IPS-20b (cell line): ENCODE results near the gene CHRNB2.

Experiments
- H3K27ac ChIP-seq: one replicate; pipeline ENCODE4 v1.5.1; 2013; ENCODE audit warnings: low read length
- H3K27me3 ChIP-seq: 2 replicates; pipeline ENCODE4 v1.6.1; 2013; ENCODE audit warnings: mild to moderate bottlenecking, low read length, inconsistent platforms; ENCODE audit not compliant: insufficient read depth
- H3K36me3 ChIP-seq: 2 replicates; pipeline ENCODE4 v1.6.1; 2013; ENCODE audit warnings: low read depth, mild to moderate bottlenecking, inconsistent platforms, low read length, moderate library complexity; ENCODE audit not compliant: insufficient read depth
- H3K4me1 ChIP-seq: 2 replicates; pipeline ENCODE4 v1.6.1; 2013; ENCODE audit warnings: mild to moderate bottlenecking, control low read depth, inconsistent platforms, low read length, moderate library complexity; ENCODE audit not compliant: insufficient read depth
- H3K4me3 ChIP-seq: 2 replicates; pipeline ENCODE4 v1.5.1; 2013; ENCODE audit warnings: mild to moderate bottlenecking, low read length, inconsistent platforms
- H3K9ac ChIP-seq: 2 replicates; pipeline ENCODE4 v1.6.1; 2013; ENCODE audit warnings: low read depth, mild to moderate bottlenecking, inconsistent platforms, low read length, moderate library complexity
- H3K9me3 ChIP-seq: 2 replicates; pipeline ENCODE4 v1.6.1; 2013; ENCODE audit warnings: mild to moderate bottlenecking, low read depth, low read length, inconsistent platforms; ENCODE audit not compliant: insufficient read depth

The CHRNB2 gene

DNA sequence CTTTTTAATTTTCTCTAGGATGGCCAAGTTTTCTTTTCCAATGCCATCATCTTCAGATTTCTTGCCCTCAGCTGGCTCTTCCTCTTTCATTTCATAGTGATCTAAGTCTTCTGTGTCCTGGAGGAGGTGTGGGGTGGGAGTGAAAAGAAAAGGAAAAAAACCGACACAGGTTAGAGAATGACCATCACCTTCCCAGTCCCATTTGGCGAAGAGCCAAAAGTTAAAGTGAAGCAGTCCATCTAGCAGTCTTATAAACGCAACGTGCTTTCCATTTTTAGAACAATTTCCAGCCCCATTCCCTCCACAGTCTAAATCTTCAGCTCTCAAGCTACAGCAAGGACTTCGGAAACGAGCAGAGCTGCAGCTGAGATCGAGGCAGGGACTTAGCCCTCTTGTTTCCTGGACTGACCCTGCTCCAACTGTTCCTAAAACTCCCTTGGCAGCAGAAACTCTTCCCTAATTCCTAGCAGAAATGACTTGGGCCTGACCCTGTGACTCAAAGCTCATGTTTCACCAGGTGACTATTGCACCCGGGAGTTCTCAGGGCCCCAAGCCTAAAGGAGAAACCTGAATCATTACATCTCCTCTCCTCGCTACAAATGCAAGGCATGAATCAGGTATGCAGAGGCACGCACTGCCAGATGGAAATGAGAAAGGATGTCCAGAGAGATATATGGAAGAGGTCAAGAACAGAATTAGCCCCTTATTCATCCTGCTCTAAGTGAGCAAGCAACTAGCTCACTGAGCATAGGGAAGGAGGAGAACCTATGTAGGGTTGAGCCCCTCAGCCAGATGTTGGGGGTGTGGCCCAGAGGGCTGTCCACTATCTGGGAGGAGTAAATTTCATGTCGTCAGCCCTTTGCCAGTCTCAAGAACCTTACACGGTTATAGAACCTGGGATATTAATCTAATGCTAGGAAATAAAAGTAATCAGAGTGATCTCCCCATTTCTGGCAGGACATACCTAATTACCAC lies 14.2 kb upstream of the CHRNB2 start:
- no peaks in the 10 kb centered on the region for H3K9me3 ChIP-seq
- H3K27ac ChIP-seq, result no peak overlapping the region
- H3K9ac ChIP-seq, result no peak overlapping the region
- H3K27me3 ChIP-seq, result no peaks in the 10 kb centered on the region
- peaks cover 14% of the 10 kb centered on the region for H3K4me1 ChIP-seq
- no peak overlapping the region for H3K4me3 ChIP-seq
- H3K36me3 ChIP-seq, result peaks cover 80% of the 10 kb centered on the region

DNA sequence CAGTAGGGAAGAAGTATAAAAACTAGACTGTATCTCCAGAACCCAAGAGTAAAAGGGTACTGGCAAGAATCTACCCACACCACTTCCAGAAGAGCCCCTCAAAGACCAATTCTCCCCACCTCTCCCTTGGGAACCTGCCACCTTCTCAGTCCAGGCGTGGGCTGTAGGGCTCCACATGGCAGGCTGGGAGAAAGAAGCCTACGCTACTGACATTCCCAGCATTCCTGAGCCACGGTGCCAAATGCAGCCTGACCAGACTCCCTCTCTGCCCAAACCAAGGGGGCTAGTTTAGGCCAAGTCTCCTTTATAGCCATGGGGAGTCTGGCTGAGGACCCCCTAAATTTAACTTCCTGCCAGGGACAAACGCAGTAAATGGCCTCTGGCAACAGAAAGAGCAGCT lies 11.2 kb upstream of the CHRNB2 start:
- no peak overlapping the region for H3K27ac ChIP-seq
- peak overlapping the region; percentile 88; the same call in 1 of the 2 replicates for H3K9ac ChIP-seq
- H3K27me3 ChIP-seq, result no peaks in the 10 kb centered on the region
- peaks cover 49% of the 10 kb centered on the region for H3K36me3 ChIP-seq
- peaks cover 14% of the 10 kb centered on the region for H3K4me1 ChIP-seq
- peak overlapping the region; percentile 91 for H3K4me3 ChIP-seq
- no peaks in the 10 kb centered on the region for H3K9me3 ChIP-seq

DNA sequence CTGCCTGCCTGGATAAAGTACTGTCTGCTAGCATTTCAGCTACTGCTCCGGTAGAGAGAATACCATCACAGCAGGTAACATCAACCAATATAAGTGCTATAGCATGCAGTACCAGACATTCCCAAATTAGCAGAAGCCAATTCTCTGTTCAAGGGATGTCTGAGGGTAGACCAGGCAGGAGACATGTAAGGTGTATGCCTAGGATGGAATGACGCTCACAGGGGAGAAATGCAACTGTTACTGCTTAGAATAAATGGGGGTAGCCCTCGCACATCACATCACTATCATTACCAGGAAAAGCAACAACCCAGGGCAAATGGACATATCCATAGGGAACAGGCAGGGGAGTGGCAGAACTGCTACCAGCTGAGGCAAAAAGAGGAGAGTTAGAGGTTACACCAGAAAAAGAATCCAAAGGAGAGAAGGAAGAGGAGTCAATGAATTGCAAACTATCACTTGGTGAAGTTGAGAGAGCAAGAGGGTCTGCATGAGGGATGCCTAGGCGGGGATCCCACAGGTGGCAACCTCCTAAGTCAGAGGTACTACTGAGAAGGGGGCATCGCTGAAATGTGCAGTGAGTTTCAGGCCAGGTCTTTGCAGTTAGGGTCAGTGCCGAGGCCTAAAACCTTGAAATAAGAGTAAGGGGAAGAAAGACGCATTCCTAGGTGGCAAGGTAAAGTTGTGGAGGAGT lies 10.2 kb upstream of the CHRNB2 start:
- Histone ChIP-seq H3K9me3 (no peaks in the 10 kb centered on the region), H3K4me1 (peaks cover 14% of the 10 kb centered on the region), H3K4me3 (peak overlapping the region; percentile 91), H3K9ac (peak overlapping the region; percentile 88), H3K27me3 (no peaks in the 10 kb centered on the region), H3K36me3 (peaks cover 39% of the 10 kb centered on the region), H3K27ac (peak overlapping the region; percentile 80)

DNA sequence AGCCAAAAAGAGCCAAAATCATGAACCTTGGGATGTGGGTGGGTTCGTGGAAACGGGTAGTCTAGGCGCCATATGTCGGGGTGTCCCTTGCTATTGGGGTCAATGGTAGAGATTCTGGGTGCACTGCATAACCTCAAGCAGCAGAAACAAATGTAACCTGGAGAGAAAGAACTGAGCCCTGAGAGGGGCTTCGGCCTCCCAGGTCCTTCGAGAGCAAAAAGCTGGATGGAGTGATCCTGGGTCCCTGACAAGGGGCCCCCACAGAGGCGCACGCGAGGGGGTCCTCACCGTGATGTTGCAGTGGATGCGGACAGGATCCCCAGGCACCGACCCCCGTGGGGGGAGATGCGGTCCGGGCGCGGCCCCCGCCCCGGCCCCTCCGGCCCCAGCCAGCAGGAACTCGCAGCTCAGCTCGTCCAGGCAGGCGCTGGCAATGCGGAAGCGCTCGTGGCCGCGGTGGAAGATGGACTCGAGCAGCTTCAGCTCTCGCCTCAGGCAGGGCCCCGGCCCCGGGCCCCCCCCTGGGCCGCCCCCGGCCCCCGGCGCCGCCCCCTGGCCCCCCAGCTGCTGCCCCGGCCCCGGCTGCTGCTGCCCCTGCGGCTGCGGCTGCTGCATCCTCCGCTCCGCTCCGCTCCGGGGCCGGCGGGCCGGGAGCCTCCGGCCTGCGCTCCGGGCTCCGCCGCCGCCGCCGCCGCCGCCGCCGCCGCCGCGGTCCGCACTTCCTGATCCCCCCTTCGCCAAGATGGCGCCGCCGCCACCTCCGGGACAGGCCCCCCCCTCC lies 9.4 kb upstream of the CHRNB2 start, which contains the start of gene UBE2Q1:
Gene UBE2Q1 (minus strand): TSS at position 724 of the 781 bp plus-strand sequence. CDS start 109 bp downstream, at position 615.
- H3K36me3 ChIP-seq, result peaks cover 32% of the 10 kb centered on the region
- no peaks in the 10 kb centered on the region for H3K27me3 ChIP-seq
- peak within 1 kb of the TSS; percentile 91 for H3K4me3 ChIP-seq
- peak within 1 kb of the TSS; percentile 80 for H3K27ac ChIP-seq
- no peaks in the 10 kb centered on the region for H3K9me3 ChIP-seq
- peak within 1 kb of the TSS; percentile 88 for H3K9ac ChIP-seq
- H3K4me1 ChIP-seq, result peaks cover 14% of the 10 kb centered on the region

DNA sequence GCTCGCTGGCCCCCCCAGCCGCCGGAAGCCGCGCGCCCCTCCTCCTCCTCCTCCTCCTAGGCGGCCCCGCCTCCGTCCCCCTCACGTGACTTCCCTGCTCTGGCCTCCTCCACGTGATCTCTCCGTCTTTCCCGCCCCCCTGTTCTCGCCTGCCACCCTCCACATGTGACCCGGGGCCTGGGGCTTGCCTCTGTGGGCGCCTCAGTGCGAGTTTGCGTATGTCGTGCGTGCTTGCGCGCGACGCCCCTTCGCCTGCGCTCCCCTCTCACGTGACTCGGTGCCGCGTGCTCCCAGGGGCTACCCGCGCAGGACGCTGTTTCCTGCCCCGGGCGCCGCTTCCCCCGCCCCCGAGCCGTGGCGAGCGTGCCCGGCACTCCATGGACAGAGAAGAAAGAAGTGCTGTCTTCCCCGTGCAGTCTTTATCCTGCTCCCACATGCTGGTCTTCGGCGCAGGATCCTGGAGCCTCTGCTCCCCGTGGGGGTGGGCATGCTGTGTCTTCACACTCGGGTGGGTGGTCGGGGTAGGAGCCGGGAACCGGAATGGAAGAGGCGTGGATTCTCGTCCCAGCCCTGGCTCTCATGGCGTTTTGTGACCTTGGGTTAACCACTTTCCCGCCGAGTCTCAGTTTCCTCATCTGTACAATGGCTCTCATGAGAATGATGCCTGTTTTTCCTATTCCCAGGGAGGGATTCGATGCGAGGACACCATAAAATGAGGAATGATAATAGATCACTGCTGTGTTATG lies 8.7 kb upstream of the CHRNB2 start:
- H3K9me3 ChIP-seq, result no peaks in the 10 kb centered on the region
- no peaks in the 10 kb centered on the region for H3K27me3 ChIP-seq
- H3K4me3 ChIP-seq, result peak overlapping the region; percentile 61
- H3K27ac ChIP-seq, result no peak overlapping the region
- H3K9ac ChIP-seq, result peak overlapping the region; percentile 66; the same call in 1 of the 2 replicates
- peaks cover 24% of the 10 kb centered on the region for H3K36me3 ChIP-seq
- peaks cover 14% of the 10 kb centered on the region for H3K4me1 ChIP-seq

DNA sequence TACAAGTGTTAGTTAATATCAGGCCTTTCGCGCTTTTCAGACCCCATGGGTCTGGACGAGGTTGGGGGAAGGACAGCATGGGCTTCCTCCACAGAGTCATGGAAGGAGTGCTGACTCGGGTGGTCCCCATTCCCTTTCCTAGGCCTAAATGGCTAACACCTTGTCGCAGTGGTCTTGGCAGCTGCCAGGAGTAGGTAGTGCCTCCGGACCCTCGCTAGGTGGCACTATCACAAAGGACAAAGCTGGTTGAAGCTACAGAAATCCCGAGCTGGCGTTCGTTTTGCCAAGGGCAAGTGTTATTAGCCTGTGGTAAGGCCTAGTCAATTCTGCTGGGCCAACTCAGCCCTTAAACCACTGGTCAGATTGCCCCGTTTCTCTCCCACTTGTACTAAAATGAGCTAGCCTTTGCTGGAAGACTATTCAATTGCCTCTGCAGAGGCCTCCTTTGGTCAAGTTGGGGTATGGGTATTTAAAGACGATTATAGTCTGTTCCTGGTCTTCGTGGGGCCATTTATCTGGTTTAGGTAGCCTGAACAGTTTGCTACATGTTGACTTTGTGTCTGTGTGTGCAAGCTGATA lies 8.0 kb upstream of the CHRNB2 start:
- H3K4me3 ChIP-seq, result peak overlapping the region; percentile 61
- H3K27ac ChIP-seq, result no peak overlapping the region
- H3K9ac ChIP-seq, result peak overlapping the region; percentile 66; the same call in 1 of the 2 replicates

DNA sequence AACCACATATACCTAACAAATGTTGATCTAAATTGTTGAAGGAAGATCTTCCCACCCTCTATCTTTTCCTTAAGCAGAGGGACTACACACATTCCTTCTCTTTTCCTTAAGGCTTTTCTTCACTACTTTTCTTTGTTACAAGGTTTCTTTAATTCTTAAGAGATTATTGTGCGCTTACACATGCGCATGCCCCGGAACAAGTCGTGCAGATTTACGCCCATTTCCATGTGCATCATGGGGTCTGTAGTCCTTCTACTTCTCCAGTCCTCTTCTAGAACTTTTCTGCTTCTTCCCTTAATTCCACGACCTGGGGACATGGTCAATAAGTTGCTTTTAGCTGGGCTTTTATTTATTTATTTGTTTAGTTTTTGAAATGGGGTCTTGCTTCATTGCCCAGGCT lies 1.7 kb upstream of the CHRNB2 start:
- H3K4me1 ChIP-seq, result peaks cover 9% of the 10 kb centered on the region; the same call in 1 of the 2 replicates
- H3K9ac ChIP-seq, result no peak overlapping the region
- H3K4me3 ChIP-seq, result no peak overlapping the region
- H3K27me3 ChIP-seq, result peaks cover 40% of the 10 kb centered on the region
- H3K27ac ChIP-seq, result no peak overlapping the region
- H3K36me3 ChIP-seq, result no peaks in the 10 kb centered on the region
- no peaks in the 10 kb centered on the region for H3K9me3 ChIP-seq

More for the DNA sequence above, 8.0 kb upstream of the CHRNB2 start:
- Histone ChIP-seq H3K4me1 (peaks cover 14% of the 10 kb centered on the region), H3K9me3 (no peaks in the 10 kb centered on the region), H3K27me3 (no peaks in the 10 kb centered on the region), H3K36me3 (peaks cover 18% of the 10 kb centered on the region)

DNA sequence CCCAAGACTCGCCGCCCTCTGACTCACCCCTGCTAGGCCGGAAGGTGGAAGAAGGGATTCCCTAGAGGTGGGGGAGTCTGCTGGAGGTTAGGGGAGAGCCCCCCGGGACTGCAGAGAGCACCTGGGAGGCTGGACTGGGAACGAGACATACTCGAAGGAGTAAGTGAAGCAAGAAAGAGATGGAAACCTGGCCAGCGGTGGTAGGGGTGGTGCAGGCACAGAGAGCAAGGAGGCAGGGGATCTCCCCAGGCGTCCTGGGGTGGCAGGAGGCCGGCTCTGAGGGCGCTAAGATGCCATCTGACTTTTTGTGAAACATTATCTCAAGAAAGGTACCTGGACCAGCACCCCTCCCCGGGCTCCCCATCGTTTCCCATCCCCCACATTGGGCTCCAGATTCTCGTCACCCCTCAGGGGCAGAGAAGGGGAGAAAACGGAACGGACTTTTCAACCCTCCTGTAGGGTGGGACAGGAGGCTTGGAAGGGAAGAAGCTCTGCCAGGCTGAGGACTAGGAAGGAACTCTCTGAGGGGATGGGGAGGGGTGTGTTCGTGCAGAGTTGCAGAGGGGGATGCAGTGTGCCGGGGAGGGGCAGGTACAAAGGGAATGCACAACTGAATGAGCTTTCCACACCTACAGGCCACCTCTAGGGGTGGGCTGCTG lies 708 bp downstream of the CHRNB2 start:
- H3K9ac ChIP-seq, result no peak overlapping the region; the same call in 1 of the 2 replicates
- peaks cover 9% of the 10 kb centered on the region; the same call in 1 of the 2 replicates for H3K4me1 ChIP-seq
- peak overlapping the region; percentile 75; the same call in 1 of the 2 replicates for H3K4me3 ChIP-seq
- H3K36me3 ChIP-seq, result no peaks in the 10 kb centered on the region
- H3K27ac ChIP-seq, result no peak overlapping the region
- H3K27me3 ChIP-seq, result peaks cover 40% of the 10 kb centered on the region
- H3K9me3 ChIP-seq, result no peaks in the 10 kb centered on the region

DNA sequence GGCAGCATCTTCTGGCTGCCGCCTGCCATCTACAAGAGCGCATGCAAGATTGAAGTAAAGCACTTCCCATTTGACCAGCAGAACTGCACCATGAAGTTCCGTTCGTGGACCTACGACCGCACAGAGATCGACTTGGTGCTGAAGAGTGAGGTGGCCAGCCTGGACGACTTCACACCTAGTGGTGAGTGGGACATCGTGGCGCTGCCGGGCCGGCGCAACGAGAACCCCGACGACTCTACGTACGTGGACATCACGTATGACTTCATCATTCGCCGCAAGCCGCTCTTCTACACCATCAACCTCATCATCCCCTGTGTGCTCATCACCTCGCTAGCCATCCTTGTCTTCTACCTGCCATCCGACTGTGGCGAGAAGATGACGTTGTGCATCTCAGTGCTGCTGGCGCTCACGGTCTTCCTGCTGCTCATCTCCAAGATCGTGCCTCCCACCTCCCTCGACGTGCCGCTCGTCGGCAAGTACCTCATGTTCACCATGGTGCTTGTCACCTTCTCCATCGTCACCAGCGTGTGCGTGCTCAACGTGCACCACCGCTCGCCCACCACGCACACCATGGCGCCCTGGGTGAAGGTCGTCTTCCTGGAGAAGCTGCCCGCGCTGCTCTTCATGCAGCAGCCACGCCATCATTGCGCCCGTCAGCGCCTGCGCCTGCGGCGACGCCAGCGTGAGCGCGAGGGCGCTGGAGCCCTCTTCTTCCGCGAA lies 3.8 kb downstream of the CHRNB2 start:
- H3K27me3 ChIP-seq, result peaks cover 30% of the 10 kb centered on the region
- H3K4me3 ChIP-seq, result no peak overlapping the region
- H3K27ac ChIP-seq, result no peak overlapping the region
- H3K9me3 ChIP-seq, result no peaks in the 10 kb centered on the region
- no peak overlapping the region for H3K9ac ChIP-seq
- peaks cover 9% of the 10 kb centered on the region; the same call in 1 of the 2 replicates for H3K4me1 ChIP-seq
- H3K36me3 ChIP-seq, result no peaks in the 10 kb centered on the region; the same call in 1 of the 2 replicates

DNA sequence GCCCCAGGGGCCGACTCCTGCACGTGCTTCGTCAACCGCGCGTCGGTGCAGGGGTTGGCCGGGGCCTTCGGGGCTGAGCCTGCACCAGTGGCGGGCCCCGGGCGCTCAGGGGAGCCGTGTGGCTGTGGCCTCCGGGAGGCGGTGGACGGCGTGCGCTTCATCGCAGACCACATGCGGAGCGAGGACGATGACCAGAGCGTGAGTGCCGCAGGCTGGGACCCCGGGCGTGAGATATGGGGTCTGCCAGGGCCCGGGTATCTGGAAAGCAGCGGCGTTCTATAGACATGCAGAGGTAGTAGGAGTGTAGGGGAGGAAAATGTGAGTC lies 4.3 kb downstream of the CHRNB2 start:
- Histone ChIP-seq H3K9ac (no peak overlapping the region), H3K4me3 (no peak overlapping the region), H3K4me1 (peaks cover 4% of the 10 kb centered on the region; the same call in 1 of the 2 replicates), H3K36me3 (no peaks in the 10 kb centered on the region; the same call in 1 of the 2 replicates), H3K9me3 (no peaks in the 10 kb centered on the region), H3K27me3 (peaks cover 25% of the 10 kb centered on the region), H3K27ac (no peak overlapping the region)
